ENCODE results near the gene HEPN1.

DNA sequence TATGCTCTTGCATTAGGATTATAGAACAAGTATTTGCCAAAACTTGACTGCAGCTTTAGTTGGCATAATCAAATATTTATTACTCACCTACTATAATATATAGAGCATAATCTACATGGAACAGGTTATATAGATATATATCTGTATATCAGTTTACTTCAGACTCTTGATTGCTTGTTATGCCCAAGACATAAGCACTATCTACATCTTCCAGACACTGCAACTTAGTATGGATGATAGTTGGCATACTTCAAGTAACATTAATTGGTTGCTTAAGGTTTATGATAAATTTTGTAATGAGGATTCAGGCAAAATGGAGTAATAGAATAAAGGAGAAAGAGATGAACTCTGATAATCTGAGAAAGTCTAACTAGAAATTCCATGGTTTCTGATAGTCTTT, 36.0 kb downstream of the HEPN1 start:
- TF ChIP-seq, protein P1, sequence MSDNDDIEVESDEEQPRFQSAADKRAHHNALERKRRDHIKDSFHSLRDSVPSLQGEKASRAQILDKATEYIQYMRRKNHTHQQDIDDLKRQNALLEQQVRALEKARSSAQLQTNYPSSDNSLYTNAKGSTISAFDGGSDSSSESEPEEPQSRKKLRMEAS (IDR thresholded peaks at IDR 0.05; ENCODE audit: low read depth, low read length): no peak
- TF ChIP-seq, protein P2, sequence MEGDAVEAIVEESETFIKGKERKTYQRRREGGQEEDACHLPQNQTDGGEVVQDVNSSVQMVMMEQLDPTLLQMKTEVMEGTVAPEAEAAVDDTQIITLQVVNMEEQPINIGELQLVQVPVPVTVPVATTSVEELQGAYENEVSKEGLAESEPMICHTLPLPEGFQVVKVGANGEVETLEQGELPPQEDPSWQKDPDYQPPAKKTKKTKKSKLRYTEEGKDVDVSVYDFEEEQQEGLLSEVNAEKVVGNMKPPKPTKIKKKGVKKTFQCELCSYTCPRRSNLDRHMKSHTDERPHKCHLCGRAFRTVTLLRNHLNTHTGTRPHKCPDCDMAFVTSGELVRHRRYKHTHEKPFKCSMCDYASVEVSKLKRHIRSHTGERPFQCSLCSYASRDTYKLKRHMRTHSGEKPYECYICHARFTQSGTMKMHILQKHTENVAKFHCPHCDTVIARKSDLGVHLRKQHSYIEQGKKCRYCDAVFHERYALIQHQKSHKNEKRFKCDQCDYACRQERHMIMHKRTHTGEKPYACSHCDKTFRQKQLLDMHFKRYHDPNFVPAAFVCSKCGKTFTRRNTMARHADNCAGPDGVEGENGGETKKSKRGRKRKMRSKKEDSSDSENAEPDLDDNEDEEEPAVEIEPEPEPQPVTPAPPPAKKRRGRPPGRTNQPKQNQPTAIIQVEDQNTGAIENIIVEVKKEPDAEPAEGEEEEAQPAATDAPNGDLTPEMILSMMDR (IDR thresholded peaks at IDR 0.05; ENCODE audit: low read depth, low read length): no peak
- TF ChIP-seq POLR2A (IDR thresholded peaks at IDR 0.05; ENCODE audit: extremely low read depth, insufficient read length): no peak
